ENCODE data around the gene ACRBP. TPM values are rescaled to one million over a fixed set of nuclear protein-coding genes. Genes with fewer than 3 reads are reported as not detected.

The ACRBP gene
- total RNA-seq (100 to 1,000 TPM; 172 to 241 TPM), polyA plus RNA-seq (ENCODE audit: insufficient read depth, low read depth, low replicate concordance) (715 TPM)
- long read RNA-seq, donor 1, partial matches to known transcripts: 0 of 1 reads
- long read RNA-seq, donor 1, other reads (novel, unspliced or antisense): 0 of 1 reads
- long read RNA-seq, donor 2, partial matches to known transcripts: 0 of 2 reads
- long read RNA-seq, donor 2, other reads (novel, unspliced or antisense): 0 of 2 reads

- no peaks in the 10 kb centered on the region for H3K4me1 ChIP-seq
- H3K27ac ChIP-seq: peak within 1 kb of the TSS; percentile 31 to 80
Observed at GRCh38 chr12:6647083-6647604, at the start of gene ACRBP. TSS of gene ACRBP (minus strand) at chr12:6647432. CDS start at chr12:6647366, 66 bp downstream.

GRCh38 chr12:6695313-6696045, 48.2 kb upstream of the ACRBP start:
- no peak overlapping the region for H3K27ac ChIP-seq
- H3K36me3 ChIP-seq (ENCODE audit: low read depth, missing control alignments): no peaks in the 10 kb centered on the region
- intact Hi-C loops (cut with DNase I; ENCODE audit: low total_unique reads): no loop called here
- peaks cover 8% of the 10 kb centered on the region for H3K4me1 ChIP-seq
- 72 to 82% methylated on average over 9 to 11 of the region's 11 CpGs for WGBS, 2 donors
- no peaks in the 10 kb centered on the region for H3K9me3 ChIP-seq
- no peaks in the 10 kb centered on the region for H3K27me3 ChIP-seq
- H3K4me3 ChIP-seq: no peak overlapping the region
- no peak for DNase-seq
- TF ChIP-seq CTCF (IDR thresholded peaks at IDR 0.05) (no peak), POLR2A (IDR thresholded peaks at IDR 0.05) (no peak)

More at GRCh38 chr12:6647083-6647604, at the start of gene ACRBP:
- H3K4me3 ChIP-seq: peak within 1 kb of the TSS; percentile 49 to 64
- WGBS, 2 donors: 9 to 22% methylated on average over 38 of the region's 38 CpGs
- TF ChIP-seq CTCF (IDR thresholded peaks at IDR 0.05) (no peak), POLR2A (IDR thresholded peaks at IDR 0.05) (no peak)
- H3K27me3 ChIP-seq: no peaks in the 10 kb centered on the region
- intact Hi-C loops (cut with DNase I; ENCODE audit: low total_unique reads): no loop called here
- peak; percentile 74 for DNase-seq
- no peaks in the 10 kb centered on the region for H3K36me3 ChIP-seq (ENCODE audit: low read depth, missing control alignments)
- H3K9me3 ChIP-seq: no peaks in the 10 kb centered on the region

GRCh38 chr12:6694701-6695100, 47.5 kb upstream of the ACRBP start:
- TF ChIP-seq POLR2A (IDR thresholded peaks at IDR 0.05) (no peak), CTCF (IDR thresholded peaks at IDR 0.05) (no peak)
- intact Hi-C loops (cut with DNase I; ENCODE audit: low total_unique reads): no loop called here
- H3K27me3 ChIP-seq: no peaks in the 10 kb centered on the region
- H3K36me3 ChIP-seq (ENCODE audit: low read depth, missing control alignments): no peaks in the 10 kb centered on the region
- WGBS, 2 donors: 83% methylated on average over 9 of the region's 9 CpGs
- H3K27ac ChIP-seq: no peak overlapping the region
- H3K9me3 ChIP-seq: no peaks in the 10 kb centered on the region
- H3K4me3 ChIP-seq: no peak overlapping the region
- H3K4me1 ChIP-seq: peaks cover 5% of the 10 kb centered on the region
- no peak for DNase-seq

GRCh38 chr12:6693832-6694355, 46.7 kb upstream of the ACRBP start:
- no peak for DNase-seq
- Histone ChIP-seq H3K4me1 (peaks cover 5% of the 10 kb centered on the region), H3K27ac (no peak overlapping the region), H3K36me3 (ENCODE audit: low read depth, missing control alignments) (no peaks in the 10 kb centered on the region), H3K9me3 (no peaks in the 10 kb centered on the region), H3K4me3 (no peak overlapping the region), H3K27me3 (no peaks in the 10 kb centered on the region)
- TF ChIP-seq CTCF (IDR thresholded peaks at IDR 0.05) (no peak), POLR2A (IDR thresholded peaks at IDR 0.05) (no peak)
- intact Hi-C loops (cut with DNase I; ENCODE audit: low total_unique reads): no loop called here
- WGBS, 2 donors: 60 to 64% methylated on average over 4 of the region's 4 CpGs
